Adrenal gland (tissue), 5 donors: ENCODE measurements around the gene FAT3.

ENCODE experiments used
- POLR2A ChIP-seq, 2 donors: fragments of 450-650 bp; IDR thresholded peaks; one replicate each; pipeline ENCODE4 v1.6.1; 2017; ENCODE audit warnings: antibody characterized with exemption in 2 of 2, mild to moderate bottlenecking in 2 of 2, moderate library complexity in 1 of 2
- TF ChIP-seq, protein P1 (sequence below), 6 experiments: fragments of 450-650 bp in 4 of 6; fragments of 200-600 bp in 2 of 6; sonication (generic) in 1 of 6; IDR thresholded peaks; 1 replicate in 5 of 6; 2 replicates in 1 of 6; pipeline versions ENCODE4 v1.5.1 to v1.8.0; 2016 to 2021; ENCODE audit warnings: antibody characterized with exemption in 6 of 6, mild to moderate bottlenecking in 2 of 6, moderate library complexity in 1 of 6
- donor health status: DM: no; HTN: no; CAD: no.

DNA sequence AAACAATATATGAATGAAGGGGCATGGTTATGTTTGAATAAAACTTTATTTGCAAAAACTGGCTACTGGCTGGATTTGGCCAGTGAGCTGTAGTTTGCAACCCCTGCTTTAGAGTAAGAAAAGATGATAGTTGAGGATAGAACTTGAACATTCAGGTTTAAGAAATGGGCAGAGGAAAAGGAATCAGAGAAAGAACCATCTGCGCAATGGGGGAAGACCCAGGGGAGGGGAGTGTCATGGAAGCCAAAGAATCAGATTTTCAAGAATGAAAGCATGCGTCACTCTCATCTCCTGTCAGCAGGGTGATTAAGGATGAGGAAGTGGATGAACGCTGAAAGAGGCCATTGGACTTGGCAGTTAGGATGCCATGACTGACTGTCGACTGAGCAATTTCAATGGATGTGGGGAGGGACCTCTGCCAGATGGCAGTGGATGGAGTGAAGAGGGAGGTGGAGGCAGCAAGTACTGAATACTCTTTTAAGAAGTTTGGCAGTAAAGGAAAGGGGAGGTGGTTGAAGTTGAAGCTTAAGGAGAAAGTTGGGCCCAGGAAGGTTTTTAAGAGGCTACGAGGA, 21.2 kb downstream of the FAT3 start:
- TF ChIP-seq, protein P1, sequence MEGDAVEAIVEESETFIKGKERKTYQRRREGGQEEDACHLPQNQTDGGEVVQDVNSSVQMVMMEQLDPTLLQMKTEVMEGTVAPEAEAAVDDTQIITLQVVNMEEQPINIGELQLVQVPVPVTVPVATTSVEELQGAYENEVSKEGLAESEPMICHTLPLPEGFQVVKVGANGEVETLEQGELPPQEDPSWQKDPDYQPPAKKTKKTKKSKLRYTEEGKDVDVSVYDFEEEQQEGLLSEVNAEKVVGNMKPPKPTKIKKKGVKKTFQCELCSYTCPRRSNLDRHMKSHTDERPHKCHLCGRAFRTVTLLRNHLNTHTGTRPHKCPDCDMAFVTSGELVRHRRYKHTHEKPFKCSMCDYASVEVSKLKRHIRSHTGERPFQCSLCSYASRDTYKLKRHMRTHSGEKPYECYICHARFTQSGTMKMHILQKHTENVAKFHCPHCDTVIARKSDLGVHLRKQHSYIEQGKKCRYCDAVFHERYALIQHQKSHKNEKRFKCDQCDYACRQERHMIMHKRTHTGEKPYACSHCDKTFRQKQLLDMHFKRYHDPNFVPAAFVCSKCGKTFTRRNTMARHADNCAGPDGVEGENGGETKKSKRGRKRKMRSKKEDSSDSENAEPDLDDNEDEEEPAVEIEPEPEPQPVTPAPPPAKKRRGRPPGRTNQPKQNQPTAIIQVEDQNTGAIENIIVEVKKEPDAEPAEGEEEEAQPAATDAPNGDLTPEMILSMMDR (IDR thresholded peaks at IDR 0.05): no peak
- no peak for TF ChIP-seq POLR2A (IDR thresholded peaks at IDR 0.05)
